ENCODE data around the gene CEND1.
"Not testable (repeated sequence)": the region's sequence is repeated elsewhere in the genome, so short reads cannot be mapped to it uniquely, and the experiment has no call there.

Gene CEND1

GRCh38 chr11:763073-763463, 26.8 kb downstream of the CEND1 start:
- DNase-seq, result no peak

GRCh38 chr11:762421-763072, 27.3 kb downstream of the CEND1 start:
- peak; percentile 83 for DNase-seq

- no peak for DNase-seq
Measured at GRCh38 chr11:761526-762108, 28.3 kb downstream of the CEND1 start.

GRCh38 chr11:760236-760635, 29.7 kb downstream of the CEND1 start:
- no peak for DNase-seq

- DNase-seq, result peak; percentile 65
Measured at GRCh38 chr11:749731-750130, 40.2 kb downstream of the CEND1 start.

GRCh38 chr11:748007-748359, 41.9 kb downstream of the CEND1 start:
- DNase-seq, result no peak

- peak; percentile 75 for DNase-seq
Measured at GRCh38 chr11:747158-748006, 42.5 kb downstream of the CEND1 start, which contains the start of gene TALDO1. TSS of gene TALDO1 (plus strand) at chr11:747464. CDS start at chr11:747482, 18 bp downstream.

- no peak for DNase-seq
Measured at GRCh38 chr11:746289-747157, 43.4 kb downstream of the CEND1 start.

GRCh38 chr11:745428-745827, 44.5 kb downstream of the CEND1 start:
- DNase-seq, result no peak

- no peak for DNase-seq
Measured at GRCh38 chr11:742571-743201, 47.2 kb downstream of the CEND1 start.

GRCh38 chr11:742156-742546, 47.7 kb downstream of the CEND1 start:
- no peak for DNase-seq

- DNase-seq, result not testable (repeated sequence)
Measured at GRCh38 chr11:737899-738298, 52.0 kb downstream of the CEND1 start.

- no peak for DNase-seq
Measured at GRCh38 chr11:737366-737765, 52.5 kb downstream of the CEND1 start.

Data from MV-4-11 (cell line).